B cell (primary cell): ENCODE measurements around the gene DAZAP1. TPM values are rescaled to one million over a fixed set of nuclear protein-coding genes. Genes with fewer than 3 reads are reported as not detected.

Experiments used
- ATAC-seq: fragments of 200-7000 bp; cut with Tn5 transposase; one replicate; pipeline ENCODE4 v1.10.0; 2021; ENCODE audit warnings: low read depth, mild to moderate bottlenecking, moderate number of reproducible peaks, moderate library complexity
- CTCF ChIA-PET: fragments of 350-600 bp; sonication (Branson Sonifier 250); formaldehyde crosslinking; loops from one replicate; lab custom pipeline; 2021; ENCODE audit warnings: antibody characterized with exemption, inconsistent platforms; lab: Charles Lee
- POLR2A ChIA-PET: fragments of 350-600 bp; sonication (Branson Sonifier 250); formaldehyde crosslinking; loops from one replicate; lab custom pipeline; 2021; ENCODE audit warnings: antibody characterized with exemption; lab: Charles Lee
- DNase-seq: peaks from one replicate; pipeline ENCODE4 v3.0.0; 2013
- H2AFZ ChIP-seq: 2 replicates; pipeline ENCODE4 v1.6.1; 2012; ENCODE audit warnings: mild to moderate bottlenecking, low read depth, low read length; ENCODE audit not compliant: insufficient read depth, poor library complexity, severe bottlenecking
- H3K27ac ChIP-seq, 2 donors: 1 replicate in 1 of 2; 2 replicates in 1 of 2; pipeline ENCODE4 v1.5.1; 2012 to 2013; ENCODE audit warnings: low read length in 2 of 2, mild to moderate bottlenecking in 2 of 2, moderate library complexity in 1 of 2
- H3K27me3 ChIP-seq, 4 experiments: fragments of 200-600 bp in 1 of 4; sonication (generic) in 1 of 4; replicated peaks in 1 of 4; 1 replicate in 2 of 4; 2 replicates in 2 of 4; pipeline versions ENCODE4 v1.6.1 to v1.7.0; 2013 to 2016; ENCODE audit warnings: low read length in 3 of 4, mild to moderate bottlenecking in 2 of 4, mixed read lengths in 1 of 4, moderate library complexity in 1 of 4; ENCODE audit not compliant: insufficient read depth in 4 of 4, control insufficient read depth in 3 of 4; ENCODE audit errors: control extremely low read depth in 1 of 4
- H3K36me3 ChIP-seq, 2 experiments: replicated peaks in 1 of 2; 1 replicate in 1 of 2; 2 replicates in 1 of 2; pipeline versions ENCODE4 v1.6.1 to v1.7.1; 2013; ENCODE audit warnings: low read length in 1 of 2; ENCODE audit not compliant: insufficient read depth in 2 of 2, control insufficient read depth in 1 of 2; ENCODE audit errors: control extremely low read depth in 1 of 2, extremely low read depth in 1 of 2
- H3K4me1 ChIP-seq, 2 donors: fragments of 200-600 bp in 1 of 2; sonication (generic) in 1 of 2; 1 replicate in 1 of 2; 2 replicates in 1 of 2; pipeline versions ENCODE4 v1.5.1 to v1.6.1; 2013 to 2017; ENCODE audit warnings: low read length in 2 of 2; ENCODE audit not compliant: control insufficient read depth in 2 of 2, insufficient read depth in 2 of 2
- H3K4me2 ChIP-seq: replicated peaks from 2 replicates; pipeline ENCODE3; 2012; ENCODE audit warnings: mild to moderate bottlenecking, low read depth, low read length; ENCODE audit not compliant: poor library complexity, severe bottlenecking
- H3K4me3 ChIP-seq, 5 experiments: fragments of 200-600 bp in 1 of 5; sonication (generic) in 1 of 5; 1 replicate in 3 of 5; 2 replicates in 2 of 5; pipeline versions ENCODE4 v1.5.1 to v1.7.0; 2011 to 2016; ENCODE audit warnings: low read length in 4 of 5, mild to moderate bottlenecking in 4 of 5, low read depth in 2 of 5, control low read depth in 1 of 5, moderate library complexity in 1 of 5; ENCODE audit not compliant: insufficient read depth in 1 of 5; ENCODE audit errors: control extremely low read depth in 1 of 5, extremely low read depth in 1 of 5
- H3K79me2 ChIP-seq: fragments of 200-600 bp; sonication (generic); one replicate; pipeline ENCODE4 v1.6.0; 2016; ENCODE audit warnings: low read length; ENCODE audit not compliant: control insufficient read depth, insufficient read depth
- H3K9ac ChIP-seq: fragments of 200-600 bp; sonication (generic); 2 replicates; pipeline ENCODE4 v1.6.1; 2017; ENCODE audit warnings: mild to moderate bottlenecking, low read length, moderate library complexity
- H3K9me3 ChIP-seq, 3 donors: one replicate each; pipeline versions ENCODE4 v1.6.1 to v1.7.1; 2013; ENCODE audit warnings: low read length in 2 of 3; ENCODE audit not compliant: control insufficient read depth in 2 of 3, insufficient read depth in 1 of 3; ENCODE audit errors: control extremely low read depth in 1 of 3
- H4K20me1 ChIP-seq: 2 replicates; pipeline ENCODE4 v1.6.0; 2012; ENCODE audit warnings: mild to moderate bottlenecking, low read length; ENCODE audit not compliant: insufficient read depth, control insufficient read depth, poor library complexity, severe bottlenecking
- H3K27ac Mint-ChIP-seq: one replicate; pipeline ENCODE4 v1.8.0; 2021; ENCODE audit warnings: mixed read lengths
- H3K27me3 Mint-ChIP-seq: one replicate; pipeline ENCODE4 v1.8.0; 2021; ENCODE audit warnings: mixed read lengths
- H3K4me1 Mint-ChIP-seq: one replicate; pipeline ENCODE4 v1.8.0; 2021; ENCODE audit warnings: mixed read lengths
- H3K4me3 Mint-ChIP-seq: one replicate; pipeline ENCODE4 v1.8.0; 2021; ENCODE audit warnings: mixed read lengths
- H3K9me3 Mint-ChIP-seq: one replicate; pipeline ENCODE4 v1.8.0; 2022; ENCODE audit warnings: mixed read lengths; ENCODE audit not compliant: insufficient read depth
- EZH2 ChIP-seq: IDR thresholded peaks from 2 replicates; pipeline ENCODE4 v1.6.1; 2012; ENCODE audit warnings: borderline replicate concordance, low read depth, mild to moderate bottlenecking, moderate library complexity, low read length; ENCODE audit not compliant: insufficient read depth, poor library complexity, severe bottlenecking
- WGBS: methylation state at CpG from one replicate; pipeline ENCODE4 v1.1.5; 2013; ENCODE audit warnings: missing lambda C conversion rate; ENCODE audit not compliant: insufficient coverage; 5-methylcytosine and 5-hydroxymethylcytosine counted together
- intact Hi-C: fragments of 100-400 bp; cut with micrococcal nuclease; formaldehyde crosslinking; loops from one replicate; pipeline ENCODE4 v1.10.0; 2022
- polyA plus RNA-seq: library from polyadenylated mRNA; depleted of rRNA; stranded (reverse); fragments of >200 nt; gene quantifications from 2 replicates; pipeline ENCODE4 v1.2.3, GENCODE V29; 2012
- total RNA-seq, 2 donors: library from RNA; stranded (reverse); fragments of 120-200 nt in 1 of 2; gene quantifications; 1 replicate in 1 of 2; 2 replicates in 1 of 2; pipeline versions ENCODE4 v1.2.3 to v1.2.4, GENCODE V29; 2013 to 2022
- TF ChIP-seq, protein P1 (sequence below): fragments of 200-600 bp; IDR thresholded peaks from one replicate; pipeline ENCODE4 v1.8.0; 2022; ENCODE audit warnings: antibody characterized with exemption, mild to moderate bottlenecking

The DAZAP1 gene
- total and polyA plus RNA-seq, 2 donors (not counting 1 experiment from before 2014, with no cell fraction given): 54.8 to 125 TPM

DNA sequence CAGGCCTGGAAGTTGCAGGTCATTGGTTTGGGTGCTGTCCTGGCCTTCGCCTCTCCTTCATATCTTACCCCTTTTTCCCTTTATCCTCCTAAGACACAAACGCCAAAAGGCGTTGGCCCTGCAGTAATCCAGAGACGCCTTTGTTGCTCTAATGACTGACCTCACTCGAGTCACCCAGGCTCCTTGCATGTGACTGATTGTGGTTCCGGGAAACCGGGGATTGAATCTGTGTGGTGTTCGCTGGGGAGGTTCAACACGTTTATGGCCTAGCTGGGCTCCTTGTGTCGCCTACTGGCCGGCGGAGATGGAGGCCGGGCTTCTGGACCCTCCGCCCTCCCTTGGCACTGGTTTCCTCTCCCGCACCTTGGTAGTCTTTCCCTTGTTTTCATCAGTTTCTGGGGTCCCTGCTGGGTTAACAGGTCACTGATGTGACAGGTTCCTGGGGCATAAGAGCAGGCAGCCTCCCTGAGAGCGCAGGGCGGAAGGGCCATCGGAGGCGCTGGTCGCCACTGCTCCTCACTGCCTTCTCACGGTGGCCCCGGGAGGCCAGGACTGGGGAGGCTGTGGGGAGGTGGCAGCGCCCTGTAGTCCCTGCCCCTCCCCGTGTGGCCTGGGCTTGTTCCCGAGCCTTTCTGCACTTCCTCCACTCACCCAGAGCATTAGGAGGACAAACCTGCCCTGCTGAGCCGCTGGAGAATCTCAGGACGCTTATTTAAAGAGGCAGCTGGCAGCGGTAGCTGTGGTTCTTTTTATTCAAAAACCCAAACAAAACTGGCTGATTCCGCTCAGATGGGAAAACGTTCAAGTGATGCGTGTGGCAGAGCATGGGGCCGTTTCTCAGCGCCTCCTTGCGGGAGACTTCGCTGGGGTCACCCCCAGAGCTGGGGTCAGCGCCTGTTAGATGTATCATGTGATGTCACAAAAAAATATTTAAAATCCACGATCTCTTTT lies 41.8 kb upstream of the DAZAP1 start:
- intact Hi-C loops: no loop called here
- no peak overlapping the region for H3K27ac ChIP-seq
- peaks cover 0 to 27% of the 10 kb centered on the region in 2 experiments for H3K36me3 ChIP-seq
- H3K9me3 ChIP-seq: no peaks in the 10 kb centered on the region
- no peaks in the 10 kb centered on the region for H3K27me3 Mint-ChIP-seq
- ChIA-PET POLR2A (no interaction called here), CTCF (interaction anchor here (0.8 to 1.9 kb wide), 3 partner anchors 30 to 122 kb away, joined by 3 to 5 read pairs (median 3); no protein-coding TSS in a partner anchor)
- peak overlapping the region; percentile 11 for H3K27ac Mint-ChIP-seq
- no peak overlapping the region for H3K4me2 ChIP-seq
- TF ChIP-seq EZH2: no peak
- TF ChIP-seq, protein P1, sequence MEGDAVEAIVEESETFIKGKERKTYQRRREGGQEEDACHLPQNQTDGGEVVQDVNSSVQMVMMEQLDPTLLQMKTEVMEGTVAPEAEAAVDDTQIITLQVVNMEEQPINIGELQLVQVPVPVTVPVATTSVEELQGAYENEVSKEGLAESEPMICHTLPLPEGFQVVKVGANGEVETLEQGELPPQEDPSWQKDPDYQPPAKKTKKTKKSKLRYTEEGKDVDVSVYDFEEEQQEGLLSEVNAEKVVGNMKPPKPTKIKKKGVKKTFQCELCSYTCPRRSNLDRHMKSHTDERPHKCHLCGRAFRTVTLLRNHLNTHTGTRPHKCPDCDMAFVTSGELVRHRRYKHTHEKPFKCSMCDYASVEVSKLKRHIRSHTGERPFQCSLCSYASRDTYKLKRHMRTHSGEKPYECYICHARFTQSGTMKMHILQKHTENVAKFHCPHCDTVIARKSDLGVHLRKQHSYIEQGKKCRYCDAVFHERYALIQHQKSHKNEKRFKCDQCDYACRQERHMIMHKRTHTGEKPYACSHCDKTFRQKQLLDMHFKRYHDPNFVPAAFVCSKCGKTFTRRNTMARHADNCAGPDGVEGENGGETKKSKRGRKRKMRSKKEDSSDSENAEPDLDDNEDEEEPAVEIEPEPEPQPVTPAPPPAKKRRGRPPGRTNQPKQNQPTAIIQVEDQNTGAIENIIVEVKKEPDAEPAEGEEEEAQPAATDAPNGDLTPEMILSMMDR: no peak
- peaks cover 25% of the 10 kb centered on the region for H3K4me1 Mint-ChIP-seq
- DNase-seq (no peak), ATAC-seq (no peak)
- no peaks in the 10 kb centered on the region for H3K27me3 ChIP-seq
- H4K20me1 ChIP-seq: no peaks in the 10 kb centered on the region
- H3K9me3 Mint-ChIP-seq: no peaks in the 10 kb centered on the region
- H3K79me2 ChIP-seq: peaks cover 13% of the 10 kb centered on the region
- H3K9ac ChIP-seq: no peak overlapping the region
- H2AFZ ChIP-seq: no peak overlapping the region
- H3K4me1 ChIP-seq: peaks cover 18 to 22% of the 10 kb centered on the region in 2 donors
- H3K4me3 ChIP-seq: no peak overlapping the region
- WGBS: 93% methylated on average over 35 of the region's 37 CpGs
- no peak overlapping the region for H3K4me3 Mint-ChIP-seq

DNA sequence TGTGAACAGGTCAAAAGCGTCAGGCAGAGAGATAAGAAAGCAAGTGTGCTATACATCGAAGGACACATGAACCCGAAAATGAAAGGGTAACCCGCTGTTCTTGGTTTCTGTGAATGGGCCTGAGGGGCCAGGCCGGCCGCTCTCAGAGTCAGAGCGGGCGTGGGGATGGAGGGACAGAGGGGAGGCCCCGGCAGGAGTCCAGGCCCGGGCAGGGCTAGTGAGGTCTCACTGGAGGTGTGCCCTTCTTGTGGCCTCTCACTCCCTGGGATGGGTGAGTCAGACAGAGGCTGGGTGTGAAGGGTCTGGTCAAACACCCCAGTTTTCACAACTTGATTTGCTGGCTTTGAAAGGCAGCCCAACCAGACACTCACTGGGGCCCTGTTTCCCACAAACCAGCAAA lies 41.1 kb upstream of the DAZAP1 start:
- Histone ChIP-seq H3K4me1 (peaks cover 18 to 22% of the 10 kb centered on the region in 2 donors), H3K36me3 (peaks cover 0 to 27% of the 10 kb centered on the region in 2 experiments), H3K9ac (no peak overlapping the region), H3K27ac (no peak overlapping the region), H3K27me3 (no peaks in the 10 kb centered on the region), H3K4me2 (no peak overlapping the region), H3K79me2 (peaks cover 13% of the 10 kb centered on the region), H3K4me3 (no peak overlapping the region), H4K20me1 (no peaks in the 10 kb centered on the region), H3K9me3 (no peaks in the 10 kb centered on the region), H2AFZ (no peak overlapping the region)
- no peak for DNase-seq
- 95% methylated on average over 9 of the region's 10 CpGs for WGBS
- Mint-ChIP-seq H3K27ac (no peak overlapping the region), H3K4me1 (peaks cover 25% of the 10 kb centered on the region), H3K9me3 (no peaks in the 10 kb centered on the region), H3K4me3 (no peak overlapping the region), H3K27me3 (no peaks in the 10 kb centered on the region)
- no peak for ATAC-seq
- no peak for TF ChIP-seq EZH2
- TF ChIP-seq, protein P1: no peak
- POLR2A ChIA-PET: no interaction called here
- intact Hi-C loops: no loop called here
- CTCF ChIA-PET: interaction anchor here (1.0 to 1.9 kb wide), 2 partner anchors 97 to 122 kb away, joined by 3 to 5 read pairs; partner anchors contain the start of gene CIRBP
